Mesenchymal stem cell (in vitro differentiated cells and primary cell): ENCODE measurements around the gene GALNT18.

Source experiments
- DNase-seq: peaks from one replicate; pipeline ENCODE4 v3.0.0-alpha.2; 2013
- H2AFZ ChIP-seq: one replicate; pipeline ENCODE4 v1.6.1; 2013; ENCODE audit warnings: low read depth, mild to moderate bottlenecking, control low read depth, inconsistent platforms, low read length, moderate library complexity
- H2AK5ac ChIP-seq: 2 replicates; pipeline ENCODE4 v1.6.1; 2013; ENCODE audit warnings: low read length, moderate library complexity, mild to moderate bottlenecking, inconsistent platforms; ENCODE audit not compliant: severe bottlenecking
- H2BK120ac ChIP-seq: one replicate; pipeline ENCODE4 v1.6.1; 2013; ENCODE audit warnings: low read depth, mild to moderate bottlenecking, inconsistent platforms, low read length, moderate library complexity
- H2BK12ac ChIP-seq, 2 experiments: one replicate each; pipeline ENCODE4 v1.6.1; 2013; ENCODE audit warnings: inconsistent platforms in 2 of 2, low read length in 2 of 2, mild to moderate bottlenecking in 2 of 2, moderate library complexity in 2 of 2, control low read depth in 1 of 2
- H2BK15ac ChIP-seq: one replicate; pipeline ENCODE4 v1.6.1; 2013; ENCODE audit warnings: mild to moderate bottlenecking, low read depth, inconsistent platforms; ENCODE audit not compliant: poor library complexity, severe bottlenecking
- H2BK5ac ChIP-seq: 2 replicates; pipeline ENCODE4 v1.6.1; 2013; ENCODE audit warnings: low read depth, mild to moderate bottlenecking, low read length, control low read depth, inconsistent platforms; ENCODE audit not compliant: poor library complexity, severe bottlenecking
- H3K14ac ChIP-seq, 2 experiments: one replicate each; pipeline ENCODE4 v1.6.1; 2013; ENCODE audit warnings: inconsistent platforms in 2 of 2, low read length in 2 of 2, control low read depth in 1 of 2, mild to moderate bottlenecking in 1 of 2, moderate library complexity in 1 of 2
- H3K18ac ChIP-seq, 2 experiments: one replicate each; pipeline ENCODE4 v1.6.1; 2013; ENCODE audit warnings: inconsistent platforms in 2 of 2, low read length in 2 of 2, control low read depth in 1 of 2, low read depth in 1 of 2, mild to moderate bottlenecking in 1 of 2
- H3K23ac ChIP-seq, 2 experiments: one replicate each; pipeline ENCODE4 v1.6.1; 2013; ENCODE audit warnings: inconsistent platforms in 2 of 2, low read length in 2 of 2, mild to moderate bottlenecking in 2 of 2, moderate library complexity in 2 of 2, control low read depth in 1 of 2
- H3K27ac ChIP-seq: 2 replicates; pipeline ENCODE4 v1.5.1; 2013; ENCODE audit warnings: mild to moderate bottlenecking, moderate library complexity, low read length, control low read depth, inconsistent platforms; ENCODE audit not compliant: poor library complexity, severe bottlenecking
- H3K27me3 ChIP-seq, 2 experiments: 2 replicates each; pipeline versions ENCODE4 v1.6.1 to v1.7.0; 2013; ENCODE audit warnings: low read length in 2 of 2, mild to moderate bottlenecking in 2 of 2, moderate library complexity in 2 of 2, control low read depth in 1 of 2, inconsistent platforms in 1 of 2; ENCODE audit not compliant: control insufficient read depth in 1 of 2, insufficient read depth in 1 of 2
- H3K36me3 ChIP-seq, 2 experiments: 2 replicates each; pipeline versions ENCODE4 v1.6.1 to v1.7.0; 2013; ENCODE audit warnings: low read length in 2 of 2, control low read depth in 1 of 2, inconsistent platforms in 1 of 2, low read depth in 1 of 2, mild to moderate bottlenecking in 1 of 2; ENCODE audit not compliant: insufficient read depth in 2 of 2, control insufficient read depth in 1 of 2
- H3K4ac ChIP-seq, 2 experiments: one replicate each; pipeline ENCODE4 v1.6.1; 2013; ENCODE audit warnings: inconsistent platforms in 2 of 2, low read length in 2 of 2, mild to moderate bottlenecking in 2 of 2, moderate library complexity in 2 of 2, control low read depth in 1 of 2, low read depth in 1 of 2
- H3K4me1 ChIP-seq: 2 replicates; pipeline ENCODE4 v1.6.1; 2013; ENCODE audit warnings: low read depth, low read length, control low read depth; ENCODE audit not compliant: control insufficient read depth, insufficient read depth
- H3K4me2 ChIP-seq: 2 replicates; pipeline ENCODE4 v1.6.1; 2013; ENCODE audit warnings: low read length, mild to moderate bottlenecking, inconsistent platforms; ENCODE audit not compliant: poor library complexity, severe bottlenecking
- H3K4me3 ChIP-seq, 2 experiments: 2 replicates each; pipeline versions ENCODE4 v1.5.1 to v1.7.0; 2013; ENCODE audit warnings: low read length in 2 of 2, mild to moderate bottlenecking in 2 of 2, control low read depth in 1 of 2, low read depth in 1 of 2; ENCODE audit not compliant: insufficient read depth in 1 of 2
- H3K79me1 ChIP-seq: replicated peaks from 2 replicates; pipeline ENCODE4 v1.6.1; 2013; ENCODE audit warnings: mild to moderate bottlenecking, control low read depth, low read length, inconsistent platforms; ENCODE audit not compliant: poor library complexity, severe bottlenecking
- H3K9ac ChIP-seq: 2 replicates; pipeline ENCODE4 v1.7.0; 2013; ENCODE audit warnings: mild to moderate bottlenecking, low read length, moderate library complexity
- H3K9me3 ChIP-seq: 2 replicates; pipeline ENCODE4 v1.7.0; 2013; ENCODE audit warnings: mild to moderate bottlenecking, low read length; ENCODE audit not compliant: control insufficient read depth
- H4K8ac ChIP-seq: one replicate; pipeline ENCODE4 v1.6.1; 2013; ENCODE audit warnings: inconsistent platforms, mild to moderate bottlenecking, low read length, moderate library complexity
- H4K91ac ChIP-seq: one replicate; pipeline ENCODE4 v1.6.1; 2013; ENCODE audit warnings: mild to moderate bottlenecking, low read length, inconsistent platforms
- WGBS: methylation state at CpG from one replicate; pipeline ENCODE4 v1.1.7; 2013; ENCODE audit warnings: mixed read lengths; 5-methylcytosine and 5-hydroxymethylcytosine counted together

Gene GALNT18

DNA sequence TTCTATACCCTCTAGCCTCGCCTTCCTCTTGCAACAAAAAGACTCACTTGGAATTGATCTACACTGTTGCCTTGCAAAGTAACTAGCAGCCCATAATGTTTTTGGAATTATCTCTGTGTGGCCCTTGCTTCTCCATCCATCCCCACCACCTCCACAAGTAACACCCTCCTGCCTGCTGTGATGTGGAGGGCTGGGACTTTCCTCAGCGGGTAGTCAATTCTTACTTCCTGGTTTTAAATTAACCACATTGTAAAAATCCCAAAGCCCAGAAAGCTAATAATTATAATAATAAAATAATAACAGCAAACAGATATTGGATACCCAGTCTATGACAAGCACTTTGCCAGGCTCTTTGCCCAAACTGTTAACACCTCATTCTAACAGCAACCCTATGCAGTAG lies 40.8 kb upstream of the GALNT18 start:
- no peak overlapping the region for H3K18ac ChIP-seq
- H2BK120ac ChIP-seq = no peak overlapping the region
- no peak overlapping the region for H3K4ac ChIP-seq
- H2BK5ac ChIP-seq = no peak overlapping the region
- H3K79me1 ChIP-seq = no peaks in the 10 kb centered on the region
- H4K91ac ChIP-seq = no peak overlapping the region
- peaks cover 8% of the 10 kb centered on the region for H3K9me3 ChIP-seq
- no peak overlapping the region for H2AK5ac ChIP-seq
- H3K4me2 ChIP-seq = no peak overlapping the region
- H3K23ac ChIP-seq = no peak overlapping the region
- H3K27ac ChIP-seq = no peak overlapping the region
- H2BK15ac ChIP-seq = no peak overlapping the region
- H3K27me3 ChIP-seq = peaks cover 58 to 77% of the 10 kb centered on the region in 2 experiments
- 100% methylated on average over 1 of the region's 2 CpGs for WGBS
- no peak overlapping the region for H3K4me3 ChIP-seq
- H3K9ac ChIP-seq = no peak overlapping the region
- H3K14ac ChIP-seq = no peak overlapping the region
- H3K36me3 ChIP-seq = no peaks in the 10 kb centered on the region
- no peaks in the 10 kb centered on the region for H3K4me1 ChIP-seq
- DNase-seq = no peak
- no peak overlapping the region for H4K8ac ChIP-seq
- no peak overlapping the region for H2BK12ac ChIP-seq
- no peak overlapping the region for H2AFZ ChIP-seq

DNA sequence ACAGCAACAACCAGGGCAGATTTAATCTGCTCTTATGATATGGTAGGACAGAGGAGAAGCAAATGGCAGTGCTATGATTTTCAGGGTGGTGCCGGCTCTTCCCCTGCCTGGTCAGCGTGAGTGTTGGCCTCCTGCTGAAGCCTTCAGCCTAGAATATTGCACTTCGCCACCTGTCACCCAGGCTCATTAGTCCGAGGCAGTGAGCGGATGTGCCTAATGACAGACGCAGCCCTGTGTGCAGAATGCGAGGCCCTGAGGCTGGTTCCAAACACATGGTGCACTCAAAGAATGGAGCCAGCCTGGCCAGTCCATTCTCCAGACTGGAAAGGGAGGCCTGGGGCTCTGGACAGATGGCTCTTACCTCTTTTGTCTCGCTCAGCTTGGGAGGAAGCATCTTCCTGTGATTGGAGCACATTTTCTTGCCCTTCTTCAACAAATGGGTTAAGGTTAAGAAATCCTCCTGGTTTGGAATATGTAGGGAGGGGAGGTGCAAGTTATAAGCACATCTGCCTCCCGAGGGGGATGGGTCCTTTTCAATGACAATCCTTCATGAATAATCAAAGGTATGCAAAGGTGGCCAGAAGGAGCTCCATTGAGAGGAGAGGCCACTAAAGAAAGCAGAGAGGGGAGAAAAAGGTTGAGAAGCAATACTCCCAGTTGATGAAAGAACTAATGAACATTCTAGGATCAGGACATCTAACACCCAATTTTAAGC lies 39.7 kb upstream of the GALNT18 start:
- no peaks in the 10 kb centered on the region for H3K9me3 ChIP-seq
- 78% methylated on average over 9 of the region's 9 CpGs for WGBS
- H2AK5ac ChIP-seq = no peak overlapping the region
- no peak overlapping the region for H4K8ac ChIP-seq
- no peak overlapping the region for H3K14ac ChIP-seq
- H3K9ac ChIP-seq = no peak overlapping the region
- H3K27ac ChIP-seq = no peak overlapping the region
- no peak overlapping the region for H2BK15ac ChIP-seq
- H3K4me2 ChIP-seq = no peak overlapping the region
- H2AFZ ChIP-seq = no peak overlapping the region
- no peak overlapping the region for H2BK120ac ChIP-seq
- no peak overlapping the region for H4K91ac ChIP-seq
- H3K79me1 ChIP-seq = no peaks in the 10 kb centered on the region
- no peak overlapping the region for H3K18ac ChIP-seq
- peaks cover 55 to 69% of the 10 kb centered on the region in 2 experiments for H3K27me3 ChIP-seq
- H3K4me1 ChIP-seq = no peaks in the 10 kb centered on the region
- no peaks in the 10 kb centered on the region for H3K36me3 ChIP-seq
- no peak for DNase-seq
- no peak overlapping the region for H3K4me3 ChIP-seq
- H2BK12ac ChIP-seq = no peak overlapping the region
- no peak overlapping the region for H3K23ac ChIP-seq
- H2BK5ac ChIP-seq = no peak overlapping the region
- H3K4ac ChIP-seq = no peak overlapping the region

DNA sequence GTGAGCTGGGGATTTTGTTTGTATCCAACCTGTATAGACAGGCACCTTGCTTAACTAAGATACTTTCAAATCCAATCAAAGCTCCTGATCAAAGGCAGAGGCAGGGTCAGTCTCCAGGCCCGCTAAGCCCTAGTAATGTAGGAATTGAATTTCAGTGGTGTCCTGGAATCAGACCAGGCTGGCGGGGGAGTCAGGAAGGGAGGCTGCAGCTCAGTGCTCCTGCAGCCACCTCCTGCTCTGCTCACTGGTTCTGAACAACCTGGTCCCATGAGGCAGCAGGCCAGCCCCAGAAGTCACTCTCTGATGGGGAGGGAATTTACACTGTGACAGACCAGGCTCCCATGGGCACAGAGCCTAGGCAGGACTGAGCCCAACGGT lies 38.5 kb upstream of the GALNT18 start:
- Histone ChIP-seq H2AK5ac (no peak overlapping the region), H3K4ac (no peak overlapping the region), H2BK12ac (no peak overlapping the region), H3K4me3 (no peak overlapping the region), H2BK120ac (no peak overlapping the region), H3K14ac (no peak overlapping the region), H4K8ac (no peak overlapping the region), H4K91ac (no peak overlapping the region), H3K36me3 (no peaks in the 10 kb centered on the region), H3K79me1 (no peaks in the 10 kb centered on the region), H3K27me3 (peaks cover 54 to 61% of the 10 kb centered on the region in 2 experiments), H3K18ac (no peak overlapping the region), H3K9me3 (no peaks in the 10 kb centered on the region), H2BK5ac (no peak overlapping the region), H2AFZ (no peak overlapping the region), H2BK15ac (no peak overlapping the region), H3K4me2 (no peak overlapping the region), H3K4me1 (no peaks in the 10 kb centered on the region), H3K9ac (no peak overlapping the region), H3K27ac (no peak overlapping the region), H3K23ac (no peak overlapping the region)
- 72% methylated on average over 3 of the region's 3 CpGs for WGBS
- DNase-seq = no peak

DNA sequence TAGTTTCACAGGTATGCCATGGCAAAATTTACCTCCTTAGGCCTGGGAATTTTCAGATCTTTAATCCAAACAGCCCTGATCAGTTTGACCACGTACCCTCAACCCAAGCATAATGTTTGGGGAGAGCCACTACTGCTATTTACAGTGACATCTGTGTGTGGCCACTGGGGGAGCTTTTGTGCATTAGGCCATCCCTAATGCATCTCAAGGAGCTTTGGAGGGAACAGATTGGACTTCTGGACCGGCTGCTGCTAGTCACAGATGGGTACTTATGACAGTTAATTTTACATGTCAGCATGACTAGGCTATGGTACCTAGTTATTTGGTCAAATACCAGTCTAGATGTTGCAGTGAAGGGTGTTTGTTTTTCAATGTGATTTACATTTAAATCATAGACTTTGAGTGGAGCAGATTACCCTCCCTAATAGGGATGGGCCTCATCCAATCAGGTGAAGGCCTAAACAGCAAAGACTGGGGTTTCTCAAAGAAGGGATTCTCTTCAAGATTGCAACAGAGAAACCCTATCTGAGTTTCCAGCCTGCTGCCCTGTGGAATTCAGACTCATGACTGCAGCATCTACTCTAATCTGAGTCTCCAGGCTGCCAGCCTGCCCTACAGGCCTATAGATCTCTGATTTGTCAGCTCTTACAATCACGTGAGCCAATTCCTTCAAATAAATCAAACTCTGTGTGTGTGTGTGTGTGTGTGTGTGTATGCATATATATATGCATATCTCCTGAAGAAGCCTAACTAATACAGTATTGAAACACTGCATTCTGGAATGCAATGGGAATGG lies 38.0 kb upstream of the GALNT18 start:
- Histone ChIP-seq H3K4ac (no peak overlapping the region), H3K4me2 (no peak overlapping the region), H3K79me1 (no peaks in the 10 kb centered on the region), H2BK5ac (no peak overlapping the region), H2BK12ac (no peak overlapping the region), H3K27me3 (peaks cover 48 to 60% of the 10 kb centered on the region in 2 experiments), H2AK5ac (no peak overlapping the region), H3K9me3 (no peaks in the 10 kb centered on the region), H2AFZ (no peak overlapping the region), H3K36me3 (no peaks in the 10 kb centered on the region), H4K91ac (no peak overlapping the region), H3K27ac (no peak overlapping the region), H3K9ac (no peak overlapping the region), H4K8ac (no peak overlapping the region), H3K4me1 (no peaks in the 10 kb centered on the region), H3K14ac (no peak overlapping the region), H3K23ac (no peak overlapping the region), H3K18ac (no peak overlapping the region), H2BK120ac (no peak overlapping the region), H2BK15ac (no peak overlapping the region), H3K4me3 (no peak overlapping the region)
- 74% methylated on average over 2 of the region's 3 CpGs for WGBS
- no peak for DNase-seq
